ENCODE measurements around the gene DACH1.

GRCh38 chr13:71785361-71785760 is 81.6 kb downstream of the DACH1 start:
- TF ChIP-seq EZH2 (IDR thresholded peaks at IDR 0.05; ENCODE audit: low read length, missing control alignments) (no peak), CTCF (conservative IDR thresholded peaks at IDR 0.05 in 1 of 2, IDR thresholded peaks at IDR 0.05 in 1 of 2; ENCODE audit: low read depth in 1 of 2, low read length in 2 of 2) (no peak)

Measured in fibroblast of lung (primary cell).